ENCODE data around the gene PPDPF. TPM values are rescaled to one million over a fixed set of nuclear protein-coding genes. Genes with fewer than 3 reads are reported as not detected.

The PPDPF gene
- total RNA-seq, 1 donor from 2014 or later = 49.8 TPM

DNA sequence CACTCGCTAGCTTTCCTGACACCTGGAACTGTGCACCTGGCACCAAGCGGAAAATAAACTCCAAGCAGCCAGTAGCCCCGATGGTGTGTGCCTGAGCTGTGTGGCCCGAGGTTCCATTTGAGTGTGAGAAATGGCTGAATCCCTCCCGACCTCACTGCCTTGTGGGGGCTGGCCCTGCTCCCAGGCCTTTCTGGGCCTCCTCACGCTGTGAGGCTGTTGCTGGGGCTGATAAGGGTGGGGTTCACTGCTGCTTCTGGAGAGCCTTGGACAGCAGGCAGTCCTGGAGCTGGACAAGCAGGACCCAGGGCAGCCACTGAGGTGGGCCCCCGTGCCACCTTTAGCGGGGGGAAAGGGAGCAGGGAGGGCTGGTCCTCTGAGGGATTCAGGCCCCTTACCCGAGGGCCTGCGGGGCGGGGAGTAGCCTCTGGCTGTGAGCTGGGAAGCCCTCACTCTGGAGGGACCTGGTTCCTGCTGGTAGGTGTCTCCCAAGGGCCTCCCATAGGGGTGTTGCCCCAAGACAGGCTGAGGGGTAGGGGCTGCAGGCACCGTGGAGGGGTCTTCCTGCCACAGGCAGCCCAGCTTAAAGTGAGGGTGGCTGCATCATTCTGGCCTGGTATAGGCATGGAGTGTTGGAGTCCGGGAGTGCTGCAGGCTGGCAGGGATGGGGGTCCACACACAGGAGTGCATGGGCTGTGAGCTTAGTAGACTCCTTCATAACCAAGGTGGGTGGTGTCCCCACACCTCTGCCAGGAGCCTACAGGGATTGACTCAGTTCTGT, 1.7 kb downstream of the PPDPF start:
- no peak for DNase-seq (ENCODE audit: low read depth)

DNA sequence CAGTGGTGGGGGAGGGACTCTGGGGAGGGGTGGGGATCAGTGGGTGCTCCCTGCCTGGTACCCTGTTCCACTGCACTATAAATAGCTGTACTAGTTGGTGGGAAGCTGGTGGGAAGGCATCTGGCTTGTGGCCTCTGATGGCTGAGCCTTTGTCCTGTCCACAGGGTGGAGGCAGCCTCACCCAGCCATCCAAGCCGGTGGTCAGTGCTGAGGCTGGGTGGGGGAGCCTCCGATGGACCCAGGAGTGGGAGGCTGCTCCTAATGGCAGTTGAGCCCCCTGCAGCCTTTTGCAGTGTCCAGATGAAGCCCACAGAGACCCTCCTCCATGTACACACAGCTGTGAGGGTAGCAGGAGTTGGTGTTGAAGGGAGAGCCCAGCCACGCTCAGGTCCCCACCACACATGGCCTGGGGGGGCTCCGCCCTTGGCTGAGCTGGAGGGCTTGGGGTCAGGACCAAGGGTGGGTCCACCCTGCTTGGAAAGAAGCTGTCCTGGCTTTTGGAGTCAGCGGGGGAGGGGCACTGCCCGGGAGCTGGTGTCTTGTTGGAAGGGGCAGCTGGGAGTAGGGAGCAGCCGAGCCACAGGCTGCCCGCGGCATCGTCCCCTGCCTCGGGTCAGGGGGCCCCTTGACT, 2.5 kb downstream of the PPDPF start:
- DNase-seq (ENCODE audit: low read depth) = no peak

- no peak for DNase-seq (ENCODE audit: low read depth)
Measured at GRCh38 chr20:63525185-63525584, 4.6 kb downstream of the PPDPF start.

- DNase-seq (ENCODE audit: low read depth) = no peak
Measured at GRCh38 chr20:63525971-63526370, 5.4 kb downstream of the PPDPF start.

DNA sequence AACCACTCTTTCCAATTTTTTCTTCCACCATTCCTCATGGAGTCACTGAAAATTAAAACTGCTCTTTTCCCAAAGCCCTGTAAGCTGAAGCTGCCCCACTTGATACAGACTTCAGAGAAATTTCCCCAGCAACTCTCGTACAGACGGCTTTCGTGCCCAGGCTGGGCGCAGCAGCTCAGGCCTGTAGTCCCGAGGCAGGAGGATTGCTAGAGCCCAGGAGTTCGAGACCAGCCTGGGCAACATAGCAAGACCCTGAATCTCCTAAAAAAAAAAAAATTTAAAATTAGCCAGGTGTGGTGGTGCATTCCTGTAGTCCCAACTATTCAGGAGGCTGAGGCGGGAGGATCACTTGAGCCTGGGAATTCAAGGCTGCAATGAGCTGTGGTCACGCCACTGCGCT, 6.6 kb downstream of the PPDPF start:
- DNase-seq (ENCODE audit: low read depth) = no peak

- no peak for DNase-seq (ENCODE audit: low read depth)
Measured at GRCh38 chr20:63529180-63529860, 8.8 kb downstream of the PPDPF start.

GRCh38 chr20:63529861-63530787, 9.6 kb downstream of the PPDPF start:
- DNase-seq (ENCODE audit: low read depth) = no peak

GRCh38 chr20:63530788-63531160, 10.2 kb downstream of the PPDPF start:
- no peak for DNase-seq (ENCODE audit: low read depth)

DNA sequence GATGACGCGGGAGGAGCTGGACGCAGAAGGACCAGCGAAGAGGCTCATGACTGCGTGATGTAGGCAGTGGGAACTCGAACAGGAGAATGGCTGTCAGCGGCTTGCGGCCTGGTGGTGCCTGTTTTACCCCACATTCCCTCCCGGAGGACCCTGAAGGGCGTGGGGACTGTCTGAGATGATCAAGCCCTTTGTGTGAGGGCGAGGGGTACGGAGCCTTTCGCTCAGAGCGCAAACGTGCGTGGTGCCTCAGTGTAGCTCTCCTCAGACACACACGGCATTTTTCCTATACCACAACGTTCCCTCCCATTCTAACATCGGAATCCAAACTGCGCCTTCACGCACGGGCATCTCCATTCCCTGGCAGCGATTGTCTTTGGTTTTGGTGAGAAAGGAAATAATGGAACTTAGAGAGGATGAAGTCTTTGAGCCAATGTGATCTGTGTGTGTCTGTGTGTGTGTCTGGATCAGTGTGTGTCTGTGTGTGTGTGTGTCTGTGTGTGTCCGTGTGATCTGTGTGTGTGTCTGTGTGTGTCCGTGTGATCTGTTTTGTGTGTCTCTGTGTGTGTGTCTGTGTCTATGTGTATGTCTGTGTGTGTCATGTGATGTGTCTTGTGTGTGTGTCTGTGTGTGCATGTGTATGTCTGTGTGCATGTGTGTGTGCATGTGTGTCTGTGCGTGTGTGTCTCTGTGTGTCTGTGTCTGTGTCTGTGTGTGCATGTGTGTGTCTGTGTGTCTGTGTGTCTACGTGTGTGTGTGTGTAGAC, 11.3 kb downstream of the PPDPF start:
- DNase-seq (ENCODE audit: low read depth) = no peak

GRCh38 chr20:63532449-63532971, 11.9 kb downstream of the PPDPF start:
- DNase-seq (ENCODE audit: low read depth) = no peak

- no peak for DNase-seq (ENCODE audit: low read depth)
Measured at GRCh38 chr20:63533388-63533787, 12.8 kb downstream of the PPDPF start.

DNA sequence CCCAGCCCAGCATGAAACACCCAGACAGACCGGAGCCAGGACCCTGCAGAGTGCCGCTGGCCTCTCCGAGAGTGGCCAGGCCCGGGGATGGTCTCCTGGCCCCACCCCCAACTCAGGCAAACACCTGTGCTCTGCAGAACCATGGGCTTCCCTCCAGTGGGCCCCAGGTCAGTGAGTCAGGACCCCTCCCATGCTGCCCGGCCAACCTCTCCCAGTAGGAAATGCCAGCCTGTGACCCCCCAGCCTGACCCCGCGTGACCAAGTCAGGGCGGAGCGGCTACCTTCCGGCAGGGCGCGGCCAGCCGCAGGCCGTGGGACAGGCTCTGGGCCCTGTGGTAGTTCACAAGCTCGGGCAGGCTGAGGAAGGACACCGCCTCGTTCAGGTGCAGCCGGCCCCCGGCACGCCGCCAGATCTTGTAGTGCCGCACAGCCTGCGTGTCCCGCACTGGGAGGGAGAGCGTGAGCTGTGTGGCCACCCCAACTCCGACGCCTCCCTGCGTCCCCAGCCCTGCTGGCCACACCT, 13.4 kb downstream of the PPDPF start:
- no peak for DNase-seq (ENCODE audit: low read depth)

DNA sequence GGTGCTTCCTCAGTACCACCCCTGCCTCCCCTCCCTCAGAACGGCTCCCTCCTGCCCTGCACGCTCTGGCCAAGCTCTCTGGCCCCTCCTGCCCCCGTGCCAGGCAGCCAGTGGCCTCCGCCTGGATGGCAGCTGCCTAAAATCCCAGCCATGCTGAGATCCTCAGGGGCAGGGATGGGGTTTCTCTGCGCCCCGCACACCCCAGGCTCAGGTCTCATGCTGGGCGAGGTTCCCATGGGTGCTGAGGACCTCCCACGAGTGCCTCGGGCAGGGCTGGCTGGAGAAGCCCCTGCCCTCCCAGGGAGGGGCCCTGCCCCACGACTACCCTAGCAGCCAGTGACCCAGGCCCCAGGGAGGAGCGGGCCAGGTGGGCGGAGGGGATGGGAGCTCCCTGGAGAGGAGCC, 13.9 kb downstream of the PPDPF start:
- DNase-seq (ENCODE audit: low read depth) = no peak

DNA sequence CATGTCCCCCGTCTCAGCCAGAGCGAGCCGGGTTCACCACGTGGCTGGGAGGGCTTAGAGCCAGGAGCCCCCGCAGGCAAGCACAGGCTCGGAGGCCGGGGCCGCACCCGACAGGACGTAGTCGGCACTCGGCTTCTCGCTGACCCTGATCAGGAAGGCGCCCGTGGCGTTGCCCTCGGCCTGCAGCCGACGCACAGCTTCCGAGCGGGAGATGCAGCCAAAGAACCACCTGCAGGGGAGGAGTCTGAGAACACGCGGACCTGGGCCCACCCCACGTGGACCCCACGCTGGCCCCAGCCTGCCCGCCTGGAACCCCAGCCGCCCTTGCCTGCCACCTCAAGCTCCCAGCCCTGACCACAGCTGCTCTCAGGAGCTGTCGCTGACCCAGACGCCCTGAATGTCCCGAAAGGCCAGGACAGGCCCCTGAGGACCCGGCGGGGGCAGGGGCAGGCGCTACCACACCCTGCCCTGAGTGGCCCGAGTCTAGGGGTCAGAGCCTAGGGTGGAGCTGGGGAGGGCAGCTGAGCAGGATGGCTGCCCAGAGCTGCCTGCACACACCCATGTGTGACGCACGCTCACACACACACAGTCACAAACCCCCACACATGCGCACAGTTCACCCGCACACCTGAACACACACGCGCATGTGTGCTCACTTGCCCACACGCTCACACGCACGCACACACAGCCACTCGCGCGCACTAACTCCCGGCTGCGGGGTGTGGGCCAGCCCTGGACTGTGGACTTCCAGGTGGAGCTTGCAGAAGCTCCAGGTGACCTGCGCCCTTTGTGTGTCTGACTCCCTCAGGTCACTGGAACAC, 14.5 kb downstream of the PPDPF start:
- DNase-seq (ENCODE audit: low read depth) = no peak

- no peak for DNase-seq (ENCODE audit: low read depth)
Measured at GRCh38 chr20:63536241-63536977, 15.8 kb downstream of the PPDPF start.

GRCh38 chr20:63536997-63537524, 16.5 kb downstream of the PPDPF start, which contains the start of gene PTK6:
TSS of gene PTK6 (minus strand) at chr20:63537376. CDS start at chr20:63537314, 62 bp downstream.
- no peak for DNase-seq (ENCODE audit: low read depth)

- DNase-seq (ENCODE audit: low read depth) = peak; percentile 83
Measured at GRCh38 chr20:63537525-63538203, 17.1 kb downstream of the PPDPF start.
